Right lung (tissue), 10 donors: ENCODE measurements around the gene DENND10. TPM values are rescaled to one million over a fixed set of nuclear protein-coding genes. Genes with fewer than 3 reads are reported as not detected.

ENCODE experiments used
- DNase-seq, 2 donors: peaks; one replicate each; pipeline ENCODE4 v3.0.0-alpha.2; 2013
- long read RNA-seq, 8 donors: transcript quantifications; one replicate each; lab custom pipeline, GENCODE V29; 2026
- polyA plus RNA-seq, 5 donors: library from polyadenylated mRNA; unstranded; fragments of 120-200 nt; gene quantifications; one replicate each; pipeline versions ENCODE4 v1.2.1 to v1.2.3, GENCODE V29; 2013; ENCODE audit warnings: inconsistent platforms in 1 of 5, low replicate concordance in 1 of 5; ENCODE audit not compliant: insufficient read length in 5 of 5, insufficient read depth in 1 of 5

Gene DENND10
- 10 to 100 TPM; 35.7 to 42.2 (median 38.1) TPM for polyA plus RNA-seq
- long read RNA-seq, donor 1, transcript FAM45A-201 (9 exons, 1,648 nt): major isoform, 6 of 45 reads
- long read RNA-seq, donor 1, partial matches to known transcripts: 31 of 45 reads
- long read RNA-seq, donor 1, other reads (novel, unspliced or antisense): 8 of 45 reads
- long read RNA-seq, donor 2, partial matches to known transcripts: 0 of 3 reads
- long read RNA-seq, donor 2, other reads (novel, unspliced or antisense): 0 of 3 reads
- long read RNA-seq, donor 3, partial matches to known transcripts: 0 of 7 reads
- long read RNA-seq, donor 3, other reads (novel, unspliced or antisense): 5 of 7 reads
- long read RNA-seq, donor 4, partial matches to known transcripts: 283 of 288 reads
- long read RNA-seq, donor 4, other reads (novel, unspliced or antisense): 0 of 288 reads
- long read RNA-seq, donor 5, partial matches to known transcripts: 20 of 30 reads
- long read RNA-seq, donor 5, other reads (novel, unspliced or antisense): 5 of 30 reads
- long read RNA-seq, donor 6, transcript FAM45A-201 (9 exons, 1,648 nt): major isoform, 6 of 464 reads
- long read RNA-seq, donor 6, partial matches to known transcripts: 192 of 464 reads
- long read RNA-seq, donor 6, other reads (novel, unspliced or antisense): 265 of 464 reads
- long read RNA-seq, donor 7, partial matches to known transcripts: 9 of 32 reads
- long read RNA-seq, donor 7, other reads (novel, unspliced or antisense): 23 of 32 reads
- long read RNA-seq, donor 8, partial matches to known transcripts: 168 of 170 reads
- long read RNA-seq, donor 8, other reads (novel, unspliced or antisense): 0 of 170 reads

GRCh38 chr10:119103903-119104653 lies at the start of gene DENND10:
Gene DENND10, plus strand, starts transcription at chr10:119104113. Its CDS starts 30 bp downstream, at chr10:119104143.
- DNase-seq: peak; percentile 70 to 78

- no peak for DNase-seq
These were observed 48.4 kb upstream of the DENND10 start for GRCh38 chr10:119055472-119055871.

- no peak for DNase-seq
These were observed 45.9 kb upstream of the DENND10 start for GRCh38 chr10:119058010-119058409.

GRCh38 chr10:119059557-119059956 lies 44.4 kb upstream of the DENND10 start:
- DNase-seq: no peak

GRCh38 chr10:119060107-119060506 lies 43.8 kb upstream of the DENND10 start:
- no peak for DNase-seq

GRCh38 chr10:119061352-119061751 lies 42.6 kb upstream of the DENND10 start:
- DNase-seq: no peak

- DNase-seq: no peak
These were observed 42.0 kb upstream of the DENND10 start for GRCh38 chr10:119061926-119062325.

- no peak for DNase-seq
These were observed 33.3 kb upstream of the DENND10 start for GRCh38 chr10:119070395-119071165.

GRCh38 chr10:119073584-119073983 lies 30.3 kb upstream of the DENND10 start:
- DNase-seq: no peak

- DNase-seq: no peak
These were observed 25.3 kb upstream of the DENND10 start for GRCh38 chr10:119078422-119079179.

- DNase-seq: peak; percentile 60 to 69
These were observed 24.1 kb upstream of the DENND10 start for GRCh38 chr10:119079599-119080520.

GRCh38 chr10:119080521-119081259 lies 23.2 kb upstream of the DENND10 start, which contains the start of gene EIF3A:
Gene EIF3A, minus strand, starts transcription at chr10:119080817. Its CDS starts 141 bp downstream, at chr10:119080676.
- DNase-seq: peak; percentile 94 to 95

GRCh38 chr10:119084896-119085295 lies 19.0 kb upstream of the DENND10 start:
- no peak for DNase-seq

- no peak for DNase-seq
These were observed 16.5 kb upstream of the DENND10 start for GRCh38 chr10:119087271-119087882.

GRCh38 chr10:119090026-119090795 lies 13.7 kb upstream of the DENND10 start:
- no peak for DNase-seq

GRCh38 chr10:119090968-119091367 lies 12.9 kb upstream of the DENND10 start:
- no peak for DNase-seq

GRCh38 chr10:119095640-119096039 lies 8.3 kb upstream of the DENND10 start:
- no peak for DNase-seq
